SU-DHL-6 (cell line): ENCODE results near the gene IFT74.

Source experiments
- CTCF ChIP-seq: fragments of 200-600 bp; sonication (generic); IDR thresholded peaks from one replicate; pipeline ENCODE4 v1.5.1; 2017; ENCODE audit warnings: antibody characterized with exemption, mild to moderate bottlenecking, low read length, moderate library complexity; ENCODE audit not compliant: insufficient read depth, poor library complexity, severe bottlenecking
- EZH2phosphoT487 ChIP-seq: fragments of 200-600 bp; sonication (generic), shearing (Covaris generic); conservative IDR thresholded peaks from 2 replicates; pipeline ENCODE4 v1.6.1; 2018; ENCODE audit warnings: mild to moderate bottlenecking, antibody characterized with exemption, low read length, moderate library complexity, mixed read lengths

GRCh38 chr9:26940779-26941178, 15.4 kb upstream of the IFT74 start:
- TF ChIP-seq CTCF (no peak), EZH2phosphoT487 (no peak)
